Measurements from ENCODE around the gene COG7. TPM values are rescaled to one million over a fixed set of nuclear protein-coding genes. Genes with fewer than 3 reads are reported as not detected.

COG7 gene
- total and polyA plus RNA-seq, 2 of the 13 experiments (the other 11 are each of a cell fraction or from before 2014, with no cell fraction given), result 12.6 to 54.5 TPM

DNA sequence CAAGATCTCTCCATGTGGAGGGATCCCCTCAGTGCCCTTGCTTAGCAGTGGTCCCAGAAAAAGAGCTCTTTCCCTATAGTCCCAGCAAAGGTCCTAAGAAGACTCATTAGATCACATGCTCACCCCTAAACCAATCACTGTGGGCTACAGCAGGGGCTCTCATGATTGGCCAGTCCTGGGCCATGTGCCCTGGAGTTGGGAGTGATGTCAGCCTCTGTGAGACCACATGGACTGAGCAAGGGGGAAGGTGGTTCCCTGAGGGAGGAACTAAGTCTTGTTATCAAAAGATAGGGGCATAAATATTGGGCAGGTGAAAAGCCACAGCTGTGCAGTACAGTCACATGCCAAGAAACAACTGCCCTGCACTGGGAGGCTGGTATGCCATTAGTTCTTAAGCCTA is 99.5 kb downstream of the COG7 start:
- no peak for ATAC-seq
- Histone ChIP-seq H3K27me3 (ENCODE audit: control insufficient read depth in 1 of 2, insufficient read depth in 2 of 2, low read length in 2 of 2) (peaks cover 2 to 48% of the 10 kb centered on the region in 2 experiments; a peak in 4 of 5 replicates), H3K4me2 (ENCODE audit: low read depth, low read length) (no peak overlapping the region), H3K79me2 (ENCODE audit: insufficient read depth, low read length) (no peaks in the 10 kb centered on the region), H3K36me3 (replicated peaks in 1 of 2; ENCODE audit: control insufficient read depth in 1 of 2, insufficient read depth in 2 of 2, low read length in 2 of 2) (no peaks in the 10 kb centered on the region), H4K20me1 (ENCODE audit: insufficient read depth, low read length) (no peaks in the 10 kb centered on the region), H3K27ac (ENCODE audit: extremely low read length, insufficient read depth, low read length) (no peak overlapping the region), H3K4me3 (replicated peaks in 1 of 3; ENCODE audit: insufficient read depth in 1 of 3, low read depth in 2 of 3, low read length in 3 of 3) (no peak overlapping the region), H3K4me1 (ENCODE audit: insufficient read depth, low read length) (no peaks in the 10 kb centered on the region), H3K9me3 (ENCODE audit: low read length) (no peaks in the 10 kb centered on the region), H2AFZ (ENCODE audit: low read length) (no peak overlapping the region), H3K9ac (ENCODE audit: insufficient read depth, low read depth, low read length) (no peak overlapping the region)
- BruUV-seq (replicated peaks), result no TSS peak
- no peak for DNase-seq (ENCODE audit: low spot score)
- in situ Hi-C loops (cut with HindIII; ENCODE audit: extremely low pct_ligation_motif_present, low pct_unique_long_range_greater_than_20kb), result no loop called here
- intact Hi-C loops (cut with micrococcal nuclease; ENCODE audit: unreplicated experiment), result no loop called here
- ChIA-PET CTCF (ENCODE audit: low intra/inter-chr PET ratio, low total read pairs) (no interaction called here), POLR2A (no interaction called here)
- no peak for TF ChIP-seq ZNF549 (CRISPR knock-in tag; IDR thresholded peaks at IDR 0.05)
- TF ChIP-seq MNT (IDR thresholded peaks at IDR 0.05), result peak; percentile 76
- no peak for TF ChIP-seq NFAT5 (CRISPR knock-in tag; IDR thresholded peaks at IDR 0.05)
- TF ChIP-seq ZNF292 (CRISPR knock-in tag; IDR thresholded peaks at IDR 0.05; ENCODE audit: borderline replicate concordance, low read depth), result no peak
- TF ChIP-seq DBP (CRISPR knock-in tag; IDR thresholded peaks at IDR 0.05; ENCODE audit: not compliant biosample characterization), result no peak
- FAIRE-seq, result no peak

Data from HepG2 (cell line).